Progenitor cell of endocrine pancreas (in vitro differentiated cells): Measurements from ENCODE around the gene PKDCC. TPM values are rescaled to one million over a fixed set of nuclear protein-coding genes. Genes with fewer than 3 reads are reported as not detected.

ENCODE experiments used
- DNase-seq: peaks from one replicate; pipeline ENCODE4 v3.0.0; 2021; ENCODE audit warnings: low spot score; ENCODE audit not compliant: unreplicated experiment
- H3K27ac Mint-ChIP-seq: 2 replicates; pipeline ENCODE4 v1.8.0; 2021; ENCODE audit warnings: mild to moderate bottlenecking, moderate library complexity, mixed read lengths
- H3K27me3 Mint-ChIP-seq: 2 replicates; pipeline ENCODE4 v1.8.0; 2021; ENCODE audit warnings: mixed read lengths
- H3K36me3 Mint-ChIP-seq: 2 replicates; pipeline ENCODE4 v1.8.0; 2022; ENCODE audit warnings: mixed read lengths; ENCODE audit not compliant: insufficient read depth
- H3K4me1 Mint-ChIP-seq: 2 replicates; pipeline ENCODE4 v1.8.0; 2021; ENCODE audit warnings: low read depth, mixed read lengths
- H3K4me3 Mint-ChIP-seq: 2 replicates; pipeline ENCODE4 v1.8.0; 2021; ENCODE audit warnings: low read depth, mild to moderate bottlenecking, moderate library complexity, mixed read lengths
- H3K9me3 Mint-ChIP-seq: 2 replicates; pipeline ENCODE4 v1.8.0; 2021; ENCODE audit warnings: low read depth, mixed read lengths
- total RNA-seq: library from RNA; stranded (reverse); gene quantifications from 2 replicates; pipeline ENCODE4 v1.2.1, GENCODE V29; 2021
- TF ChIP-seq, protein P1 (sequence below): fragments of 200-600 bp; sonication (generic); IDR thresholded peaks from one replicate; pipeline ENCODE4 v1.5.0; 2021; ENCODE audit warnings: antibody characterized with exemption, mild to moderate bottlenecking; ENCODE audit not compliant: unreplicated experiment

PKDCC gene
- total RNA-seq, 1 donor from 2014 or later, result 335 TPM

GRCh38 chr2:42051543-42052235 lies 3.9 kb downstream of the PKDCC start:
- peaks cover 24% of the 10 kb centered on the region for H3K36me3 Mint-ChIP-seq
- H3K27ac Mint-ChIP-seq, result peak overlapping the region; percentile 93

GRCh38 chr2:42052702-42053481 lies 5.1 kb downstream of the PKDCC start:
- DNase-seq, result no peak
- Mint-ChIP-seq H3K36me3 (peaks cover 33% of the 10 kb centered on the region), H3K9me3 (no peaks in the 10 kb centered on the region), H3K27ac (peak overlapping the region; percentile 94), H3K27me3 (no peaks in the 10 kb centered on the region), H3K4me1 (peaks cover 69% of the 10 kb centered on the region), H3K4me3 (peak overlapping the region; percentile 55)
- TF ChIP-seq, protein P1, sequence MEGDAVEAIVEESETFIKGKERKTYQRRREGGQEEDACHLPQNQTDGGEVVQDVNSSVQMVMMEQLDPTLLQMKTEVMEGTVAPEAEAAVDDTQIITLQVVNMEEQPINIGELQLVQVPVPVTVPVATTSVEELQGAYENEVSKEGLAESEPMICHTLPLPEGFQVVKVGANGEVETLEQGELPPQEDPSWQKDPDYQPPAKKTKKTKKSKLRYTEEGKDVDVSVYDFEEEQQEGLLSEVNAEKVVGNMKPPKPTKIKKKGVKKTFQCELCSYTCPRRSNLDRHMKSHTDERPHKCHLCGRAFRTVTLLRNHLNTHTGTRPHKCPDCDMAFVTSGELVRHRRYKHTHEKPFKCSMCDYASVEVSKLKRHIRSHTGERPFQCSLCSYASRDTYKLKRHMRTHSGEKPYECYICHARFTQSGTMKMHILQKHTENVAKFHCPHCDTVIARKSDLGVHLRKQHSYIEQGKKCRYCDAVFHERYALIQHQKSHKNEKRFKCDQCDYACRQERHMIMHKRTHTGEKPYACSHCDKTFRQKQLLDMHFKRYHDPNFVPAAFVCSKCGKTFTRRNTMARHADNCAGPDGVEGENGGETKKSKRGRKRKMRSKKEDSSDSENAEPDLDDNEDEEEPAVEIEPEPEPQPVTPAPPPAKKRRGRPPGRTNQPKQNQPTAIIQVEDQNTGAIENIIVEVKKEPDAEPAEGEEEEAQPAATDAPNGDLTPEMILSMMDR, result no peak

More at GRCh38 chr2:42051543-42052235, 3.9 kb downstream of the PKDCC start:
- H3K4me1 Mint-ChIP-seq, result peaks cover 65% of the 10 kb centered on the region
- no peaks in the 10 kb centered on the region for H3K9me3 Mint-ChIP-seq
- DNase-seq, result no peak
- no peaks in the 10 kb centered on the region for H3K27me3 Mint-ChIP-seq
- TF ChIP-seq, protein P1, result no peak
- H3K4me3 Mint-ChIP-seq, result peak overlapping the region; percentile 93

DNA sequence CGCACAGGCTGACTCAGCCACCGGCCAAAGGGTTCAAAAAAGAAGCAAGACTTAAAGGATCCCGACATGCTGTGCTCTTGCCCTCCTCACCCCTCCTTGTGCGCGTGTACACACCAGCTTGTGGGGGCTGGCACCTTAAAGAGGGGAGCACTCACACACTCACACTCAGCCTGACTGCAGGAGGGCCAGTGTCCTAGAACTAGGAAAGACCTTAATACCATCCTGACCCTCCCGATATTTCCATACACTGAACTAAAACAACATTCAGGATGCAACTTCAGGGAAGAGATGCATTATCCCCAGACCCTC lies 5.6 kb downstream of the PKDCC start:
- Mint-ChIP-seq H3K27me3 (no peaks in the 10 kb centered on the region), H3K4me1 (peaks cover 69% of the 10 kb centered on the region), H3K36me3 (peaks cover 33% of the 10 kb centered on the region), H3K4me3 (peak overlapping the region; percentile 55), H3K27ac (peak overlapping the region; percentile 94), H3K9me3 (no peaks in the 10 kb centered on the region)
- TF ChIP-seq, protein P1, result no peak
- DNase-seq, result no peak

GRCh38 chr2:42053791-42054701 lies 6.2 kb downstream of the PKDCC start:
- Mint-ChIP-seq H3K4me3 (peak overlapping the region; percentile 55), H3K9me3 (no peaks in the 10 kb centered on the region), H3K27ac (peak overlapping the region; percentile 94), H3K4me1 (peaks cover 69% of the 10 kb centered on the region), H3K27me3 (no peaks in the 10 kb centered on the region), H3K36me3 (peaks cover 36% of the 10 kb centered on the region)
- TF ChIP-seq, protein P1, result no peak
- no peak for DNase-seq
